Left lung (tissue), 10 donors: ENCODE measurements around the gene CIDEA. TPM values are rescaled to one million over a fixed set of nuclear protein-coding genes. Genes with fewer than 3 reads are reported as not detected.

Experiments used
- ATAC-seq: fragments of 200-7000 bp; cut with Tn5 transposase; one replicate; pipeline ENCODE4 v1.9.1; 2020; ENCODE audit warnings: moderate library complexity
- DNase-seq, 4 donors: peaks; one replicate each; pipeline ENCODE4 v3.0.0-alpha.2; 2013 to 2020
- H3K27ac ChIP-seq, 2 donors: fragments of 200-600 bp; sonication (generic) in 1 of 2; one replicate each; pipeline versions ENCODE4 v1.5.0 to v1.8.0; 2020 to 2021
- H3K27me3 ChIP-seq, 2 donors: fragments of 200-600 bp; sonication (generic) in 1 of 2; one replicate each; pipeline versions ENCODE4 v1.5.0 to v1.8.0; 2020 to 2021
- H3K36me3 ChIP-seq, 2 donors: fragments of 200-600 bp; sonication (generic) in 1 of 2; one replicate each; pipeline versions ENCODE4 v1.5.0 to v1.8.0; 2020 to 2021
- H3K4me1 ChIP-seq, 2 donors: fragments of 200-600 bp; one replicate each; pipeline ENCODE4 v1.8.0; 2021
- H3K4me3 ChIP-seq, 2 donors: fragments of 200-600 bp; sonication (generic) in 1 of 2; one replicate each; pipeline versions ENCODE4 v1.5.0 to v1.8.0; 2020 to 2021; ENCODE audit warnings: mild to moderate bottlenecking in 1 of 2
- H3K9me3 ChIP-seq, 2 donors: fragments of 200-600 bp; sonication (generic) in 1 of 2; one replicate each; pipeline versions ENCODE4 v1.5.0 to v1.8.0; 2020 to 2021
- CTCF ChIP-seq, 2 donors: fragments of 200-600 bp; sonication (generic) in 1 of 2; IDR thresholded peaks; one replicate each; pipeline versions ENCODE4 v1.5.0 to v1.8.0; 2021; ENCODE audit warnings: antibody characterized with exemption in 2 of 2
- intact Hi-C, 2 donors: fragments of 100-400 bp; cut with DNase I; formaldehyde crosslinking; loops; one replicate each; pipeline versions ENCODE4 v1.11.2 to v1.14.2; 2022
- polyA plus RNA-seq, 6 donors: library from polyadenylated mRNA; unstranded; fragments of 120-200 nt; gene quantifications; one replicate each; pipeline ENCODE4 v1.2.1, GENCODE V29; 2013; ENCODE audit not compliant: insufficient read length in 6 of 6
- total RNA-seq, 2 donors: library from RNA; stranded (reverse); fragmentation: NEBNext Ultra II Directional; extraction: Animal tissue kit (Norgen Biotek cat#: 25700); gene quantifications; one replicate each; pipeline ENCODE4 v1.2.1, GENCODE V29; 2021
- donor health status: DM: no; HTN: yes; CAD: no.
- donor health status: DM: no; HTN: no; CAD: no.

CIDEA gene
- total and polyA plus RNA-seq, 8 donors, result 0.77 to 2.2 (median 1.8) TPM; not detected in 2

- no peaks in the 10 kb centered on the region for H3K36me3 ChIP-seq
- intact Hi-C loops, result no loop called here
- no peak for DNase-seq
- H3K27ac ChIP-seq, result no peak overlapping the region
- ATAC-seq, result no peak
- no peak for TF ChIP-seq CTCF (IDR thresholded peaks at IDR 0.05)
- no peaks in the 10 kb centered on the region for H3K9me3 ChIP-seq
- H3K4me3 ChIP-seq, result no peak overlapping the region
- H3K4me1 ChIP-seq, result peaks cover 0 to 14% of the 10 kb centered on the region in 2 donors
- peaks cover 28 to 74% of the 10 kb centered on the region in 2 donors for H3K27me3 ChIP-seq
These were observed 2.8 kb downstream of the CIDEA start for GRCh38 chr18:12256951-12257350.

DNA sequence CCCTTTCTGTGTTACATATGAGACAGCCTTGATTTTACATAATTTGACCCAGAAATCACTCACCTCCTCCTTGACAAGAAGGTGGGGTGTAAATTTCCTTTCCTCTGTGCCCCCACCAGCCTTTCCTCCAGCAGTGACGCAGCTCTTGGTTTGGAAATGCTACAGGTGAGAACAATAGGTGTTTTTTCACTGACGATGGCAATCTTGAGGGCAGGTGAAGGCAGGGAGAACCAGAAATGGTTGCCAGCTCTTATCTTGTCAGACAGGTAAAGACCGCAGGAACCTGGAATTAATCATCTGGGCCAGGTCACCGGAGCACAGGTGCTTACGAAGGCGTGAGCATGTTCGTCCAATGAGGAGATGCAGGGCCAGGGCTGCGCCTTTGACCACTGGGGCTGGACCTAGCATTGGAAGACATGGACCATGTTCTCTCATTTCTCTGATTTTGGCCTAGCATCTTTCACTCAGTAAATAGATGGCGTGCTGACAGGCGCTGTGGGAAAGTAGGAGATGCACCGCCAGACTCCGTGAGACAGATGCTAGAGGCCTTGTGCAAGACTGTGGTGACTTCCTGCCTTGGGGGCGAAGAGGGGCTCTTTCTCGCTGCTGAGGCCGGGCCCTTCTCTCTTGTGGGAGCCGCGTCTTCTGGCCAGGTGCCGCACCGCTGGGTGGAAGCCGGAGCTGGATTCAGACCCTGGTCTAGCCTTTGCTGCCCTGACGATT, 4.0 kb downstream of the CIDEA start:
- no peak for TF ChIP-seq CTCF (IDR thresholded peaks at IDR 0.05)
- H3K27ac ChIP-seq, result no peak overlapping the region
- intact Hi-C loops, result no loop called here

DNA sequence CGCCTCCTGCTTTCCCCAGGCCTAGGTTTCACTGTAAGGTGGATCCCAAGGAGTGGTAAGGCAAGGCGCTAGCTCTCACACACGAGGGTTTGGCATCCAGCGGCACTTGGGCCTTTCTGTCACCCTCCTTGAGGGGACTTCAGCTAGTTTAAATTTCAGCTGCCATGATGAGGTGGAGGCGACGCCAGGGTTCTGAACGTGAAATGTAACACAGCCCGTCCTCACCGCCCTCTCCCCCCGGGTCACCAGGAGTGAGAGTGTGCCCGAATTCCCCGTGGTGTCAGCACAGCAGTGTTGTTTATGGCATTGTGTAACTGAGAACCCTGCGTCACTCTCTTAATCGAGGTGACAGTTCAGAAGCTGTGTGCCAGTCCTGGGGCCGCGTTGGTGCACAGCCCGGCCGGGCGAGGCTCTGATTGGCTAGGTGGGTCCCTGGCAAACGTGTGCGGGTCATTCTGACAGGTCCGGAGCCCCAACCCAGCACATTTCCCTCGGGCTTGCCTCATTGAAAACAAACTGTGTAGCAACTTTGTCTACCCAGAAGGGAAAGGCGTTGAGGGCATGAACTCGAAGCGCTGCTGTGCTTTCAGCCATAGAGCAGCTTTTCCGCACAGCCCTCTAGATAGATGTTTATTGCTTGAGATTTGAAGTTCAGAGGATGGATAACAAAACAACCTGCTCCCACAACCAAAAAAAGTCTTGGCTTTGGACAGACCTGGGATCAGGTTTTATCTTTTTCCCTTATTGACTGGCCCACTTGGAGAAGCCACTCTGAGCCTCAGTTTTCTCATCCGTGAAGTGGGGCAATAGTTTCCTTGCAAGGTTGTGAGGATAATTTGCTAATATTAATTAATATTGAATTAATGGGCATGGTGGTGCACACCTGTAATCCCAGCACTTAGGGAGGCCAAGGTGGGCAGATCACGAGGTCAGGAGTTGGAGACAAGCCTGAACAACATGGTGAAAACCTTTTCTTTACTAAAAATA, 4.9 kb downstream of the CIDEA start:
- ATAC-seq (no peak), DNase-seq (no peak)
- intact Hi-C loops, result no loop called here
- Histone ChIP-seq H3K4me3 (no peak overlapping the region), H3K36me3 (no peaks in the 10 kb centered on the region), H3K9me3 (no peaks in the 10 kb centered on the region), H3K27me3 (peaks cover 10 to 63% of the 10 kb centered on the region in 2 donors), H3K4me1 (peaks cover 0 to 7% of the 10 kb centered on the region in 2 donors), H3K27ac (no peak overlapping the region)
- no peak for TF ChIP-seq CTCF (IDR thresholded peaks at IDR 0.05)

More for the DNA sequence above, 4.0 kb downstream of the CIDEA start:
- DNase-seq, result no peak
- no peak for ATAC-seq
- no peak overlapping the region for H3K4me3 ChIP-seq
- no peaks in the 10 kb centered on the region for H3K9me3 ChIP-seq
- no peaks in the 10 kb centered on the region for H3K36me3 ChIP-seq
- H3K4me1 ChIP-seq, result peaks cover 0 to 14% of the 10 kb centered on the region in 2 donors
- peaks cover 19 to 64% of the 10 kb centered on the region in 2 donors for H3K27me3 ChIP-seq

GRCh38 chr18:12262748-12263147, 8.6 kb downstream of the CIDEA start:
- H3K4me1 ChIP-seq, result no peaks in the 10 kb centered on the region
- ATAC-seq, result no peak
- intact Hi-C loops, result no loop called here
- DNase-seq, result no peak
- H3K27me3 ChIP-seq, result peaks cover 0 to 28% of the 10 kb centered on the region in 2 donors
- no peak overlapping the region for H3K4me3 ChIP-seq
- no peak for TF ChIP-seq CTCF (IDR thresholded peaks at IDR 0.05)
- no peaks in the 10 kb centered on the region for H3K9me3 ChIP-seq
- no peak overlapping the region for H3K27ac ChIP-seq
- H3K36me3 ChIP-seq, result no peaks in the 10 kb centered on the region

DNA sequence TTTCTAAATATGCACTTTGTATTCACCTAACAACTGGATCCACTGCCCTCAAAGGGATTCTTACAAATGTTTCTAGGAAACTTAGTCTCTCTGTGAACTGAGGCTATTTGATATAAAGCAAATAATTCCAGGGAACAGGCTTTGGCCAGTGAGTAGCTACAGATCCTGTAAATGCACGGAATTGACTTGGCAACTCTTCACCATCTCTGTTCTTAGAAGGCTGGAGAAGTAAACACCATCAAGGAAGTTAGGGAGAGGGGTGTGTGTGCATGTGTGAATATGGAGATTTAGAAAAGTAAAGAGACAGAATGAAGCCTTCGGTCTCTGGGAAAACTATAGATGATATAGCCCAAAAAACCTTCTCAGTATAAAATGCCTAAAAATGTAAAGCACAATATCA, 10.7 kb downstream of the CIDEA start:
- no peaks in the 10 kb centered on the region for H3K9me3 ChIP-seq
- DNase-seq (no peak), ATAC-seq (no peak)
- no peaks in the 10 kb centered on the region for H3K36me3 ChIP-seq
- no peak overlapping the region for H3K27ac ChIP-seq
- no peak for TF ChIP-seq CTCF (IDR thresholded peaks at IDR 0.05)
- peaks cover 0 to 9% of the 10 kb centered on the region in 2 donors for H3K27me3 ChIP-seq
- H3K4me3 ChIP-seq, result no peak overlapping the region
- H3K4me1 ChIP-seq, result no peaks in the 10 kb centered on the region
- intact Hi-C loops, result no loop called here
